ENCODE measurements around the gene GLT1D1.

Gene GLT1D1

DNA sequence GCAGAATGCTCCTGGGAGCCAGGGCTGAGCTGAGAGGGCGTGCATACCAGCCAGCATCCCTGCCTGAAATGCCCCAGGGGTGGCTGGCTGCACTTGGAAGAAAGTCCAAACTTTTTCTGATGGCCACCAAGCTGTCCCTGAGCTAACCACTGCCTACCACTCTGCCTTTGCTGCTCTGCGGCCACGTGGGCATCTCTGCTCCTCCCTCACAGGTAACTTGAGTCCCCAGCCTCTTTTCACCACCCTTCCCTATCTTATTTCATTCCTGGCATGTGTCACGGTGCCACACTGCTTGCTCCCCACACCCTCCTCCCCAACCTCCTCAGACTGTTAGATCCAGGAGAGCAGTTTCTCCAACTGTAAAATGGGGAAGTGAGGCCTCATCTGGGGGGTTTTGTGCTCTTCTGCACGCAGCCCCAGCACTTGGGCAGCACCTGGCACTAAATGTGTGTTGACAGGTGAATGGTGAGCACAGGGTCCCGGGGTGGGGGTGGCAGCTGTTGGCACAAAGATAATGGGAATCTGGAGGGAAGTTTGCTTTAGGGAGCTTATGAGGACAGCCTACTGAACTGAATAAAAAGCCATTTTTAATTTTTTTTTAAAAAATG lies 113.0 kb downstream of the GLT1D1 start:
- no peak for DNase-seq (ENCODE audit: low spot score)

- DNase-seq (ENCODE audit: low spot score) = no peak
These were observed 115.4 kb downstream of the GLT1D1 start for GRCh38 chr12:128968668-128969067.

DNA sequence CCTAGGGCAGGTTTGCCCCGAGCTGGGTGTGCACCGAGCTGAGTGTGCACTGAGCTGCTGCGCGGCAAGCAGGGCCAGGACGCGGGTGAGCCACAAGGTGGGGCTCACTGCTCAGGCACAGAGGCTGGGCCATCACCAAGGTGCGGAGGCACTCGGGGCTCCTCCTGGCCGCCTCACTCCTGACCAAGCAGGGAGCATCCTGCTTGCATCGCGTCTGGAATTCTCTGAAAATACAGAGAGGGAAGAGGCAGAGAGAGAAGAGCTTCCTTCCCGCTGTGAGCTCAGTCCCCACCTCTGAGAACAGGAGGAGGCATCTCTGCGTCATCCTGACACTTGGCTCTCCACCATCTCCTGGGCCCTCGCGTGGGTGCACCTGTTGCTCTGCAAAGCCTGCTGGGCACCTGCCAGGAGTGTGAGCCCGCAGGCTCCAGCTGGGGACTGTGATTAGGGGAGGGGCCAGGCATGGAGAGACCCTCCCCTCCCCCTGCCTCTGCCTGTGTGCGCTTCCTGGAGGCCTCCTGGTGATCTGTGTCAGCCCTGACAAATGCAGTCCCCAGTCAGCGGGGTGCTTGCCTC lies 116.3 kb downstream of the GLT1D1 start:
- peak; percentile 52 for DNase-seq (ENCODE audit: low spot score)

- DNase-seq (ENCODE audit: low spot score) = no peak
These were observed 116.8 kb downstream of the GLT1D1 start for GRCh38 chr12:128970110-128970509.

- DNase-seq (ENCODE audit: low spot score) = no peak
These were observed 117.7 kb downstream of the GLT1D1 start for GRCh38 chr12:128970941-128971340.

DNA sequence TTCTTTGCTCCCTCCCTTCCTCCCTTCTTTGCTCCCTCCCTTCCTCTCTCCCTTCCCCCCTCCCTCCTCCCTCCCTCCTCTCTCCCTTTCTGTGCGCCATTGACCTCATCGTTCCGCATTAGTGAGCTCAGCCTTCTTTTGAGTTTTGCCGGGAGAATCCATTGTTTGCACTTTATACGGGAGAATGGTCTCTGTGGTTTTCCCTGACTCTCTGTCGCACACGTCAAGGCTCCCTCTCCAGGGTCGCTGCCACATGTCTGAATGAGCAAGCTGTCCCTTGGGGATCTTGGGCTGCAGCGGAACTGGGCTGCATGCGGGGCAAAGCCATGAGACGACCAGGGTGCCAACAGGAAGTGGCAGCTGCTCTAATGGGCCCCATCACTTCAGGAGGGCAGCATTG lies 118.5 kb downstream of the GLT1D1 start:
- peak; percentile 71 for DNase-seq (ENCODE audit: low spot score)

DNA sequence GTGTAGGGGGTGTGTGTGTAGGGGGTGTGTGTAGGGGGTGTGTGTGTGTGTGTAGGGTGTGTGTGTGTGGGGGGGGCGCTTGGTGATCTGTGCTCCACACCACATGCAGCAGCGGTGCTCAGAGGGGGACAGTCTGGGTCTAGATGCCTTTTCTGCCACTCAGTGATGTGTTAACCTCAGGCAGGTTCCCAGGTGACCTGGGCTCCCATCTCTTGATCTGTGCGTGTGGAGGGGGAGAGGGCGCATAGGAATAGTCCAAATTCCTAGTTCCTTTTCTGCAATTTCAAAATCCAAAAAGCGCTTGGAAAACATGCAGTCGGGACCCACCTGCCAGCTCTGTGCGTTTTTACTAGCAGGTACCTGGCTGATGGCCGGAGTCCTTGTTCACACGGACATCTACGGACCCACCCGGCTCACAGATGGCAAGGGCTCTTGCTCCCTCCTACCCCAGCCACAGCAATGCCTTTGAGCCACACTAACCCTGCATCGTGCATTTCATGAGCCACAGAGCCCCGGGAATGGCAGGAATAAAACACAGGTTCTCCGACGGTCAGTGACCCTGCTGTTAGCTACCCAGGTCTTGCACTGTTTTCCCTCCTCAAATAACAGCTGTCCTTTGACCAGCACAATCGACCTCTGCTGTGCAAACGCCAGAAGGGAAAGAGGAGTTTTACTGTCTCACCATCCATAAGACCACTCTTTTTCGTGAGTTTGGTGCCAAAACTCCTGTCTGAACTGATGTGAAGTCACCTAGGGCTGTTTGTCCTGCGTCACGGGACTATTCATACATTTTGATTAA lies 120.8 kb downstream of the GLT1D1 start:
- DNase-seq (ENCODE audit: low spot score) = no peak

DNA sequence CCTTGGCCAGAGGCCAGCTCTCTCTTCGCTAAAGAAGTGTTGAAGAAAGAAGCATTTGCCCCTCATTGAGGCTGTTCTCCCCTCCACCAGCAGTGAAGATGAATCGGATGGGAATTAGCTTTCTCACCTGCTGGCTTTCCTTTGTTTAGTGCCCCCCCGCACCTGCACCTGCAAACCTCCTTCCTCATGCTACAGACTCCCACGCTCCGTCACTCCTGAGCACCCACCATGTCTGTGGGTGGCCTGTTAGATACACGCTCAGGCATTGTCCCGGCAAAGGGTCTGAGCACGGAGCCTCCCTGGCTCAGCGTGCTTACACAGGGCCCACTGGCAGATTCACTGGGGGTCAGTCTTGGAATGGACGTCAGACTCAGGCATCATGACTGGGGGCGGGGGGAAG lies 121.6 kb downstream of the GLT1D1 start:
- DNase-seq (ENCODE audit: low spot score) = no peak

DNA sequence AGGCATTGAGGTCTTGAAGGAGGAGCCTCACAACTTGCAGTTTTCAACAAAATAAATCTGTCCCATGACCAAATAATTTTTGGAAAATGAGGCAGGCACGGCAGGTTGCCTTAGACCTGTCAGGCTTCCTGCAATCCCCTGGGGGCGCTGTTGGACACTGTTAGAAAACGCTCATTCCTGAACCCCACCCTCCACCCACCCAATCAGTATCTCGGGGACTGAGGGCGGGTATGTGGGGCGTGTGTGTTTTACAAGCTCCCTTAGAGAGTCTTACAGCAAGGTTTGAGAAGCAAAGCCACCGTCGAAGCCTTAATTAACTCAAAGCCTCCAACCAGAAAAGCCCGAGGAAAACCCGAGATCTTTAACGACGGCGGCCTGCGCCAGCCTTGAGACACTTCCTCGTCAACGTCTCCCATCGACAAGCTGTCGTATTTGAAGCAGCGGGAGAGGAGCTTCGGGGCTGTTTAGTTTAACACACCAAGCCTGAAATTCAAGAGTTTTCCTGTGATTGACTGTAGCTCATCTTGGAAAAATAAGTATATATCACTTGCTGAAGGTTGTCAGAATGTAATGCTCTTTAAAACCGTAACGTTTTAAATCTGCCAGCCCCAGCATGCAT lies 123.0 kb downstream of the GLT1D1 start:
- DNase-seq (ENCODE audit: low spot score) = no peak

GRCh38 chr12:128977441-128977840 lies 124.2 kb downstream of the GLT1D1 start:
- no peak for DNase-seq (ENCODE audit: low spot score)

GRCh38 chr12:128978067-128978466 lies 124.8 kb downstream of the GLT1D1 start:
- no peak for DNase-seq (ENCODE audit: low spot score)

DNA sequence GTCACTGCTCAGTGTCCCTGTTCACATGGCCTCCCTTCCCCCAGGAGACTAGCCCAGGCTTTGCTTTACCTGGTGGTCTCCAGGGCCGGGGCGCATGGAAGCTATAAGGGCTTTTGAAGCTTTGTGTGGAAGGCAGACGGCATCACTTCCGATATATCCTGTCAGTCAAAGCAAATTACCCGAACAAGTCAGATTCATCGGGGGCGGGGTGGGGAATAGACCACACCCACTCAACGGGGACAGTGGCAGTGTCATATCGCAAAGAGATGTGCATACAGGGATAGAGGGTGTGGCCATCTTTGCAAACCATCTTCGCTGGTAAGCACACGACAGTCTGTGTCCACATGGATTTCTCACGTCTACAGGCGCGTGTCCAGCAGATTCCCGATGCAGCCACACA lies 127.3 kb downstream of the GLT1D1 start:
- no peak for DNase-seq (ENCODE audit: low spot score)

GRCh38 chr12:128981971-128982533 lies 128.8 kb downstream of the GLT1D1 start:
- DNase-seq (ENCODE audit: low spot score) = no peak

- no peak for DNase-seq (ENCODE audit: low spot score)
These were observed 129.7 kb downstream of the GLT1D1 start for GRCh38 chr12:128982933-128983332.

- DNase-seq (ENCODE audit: low spot score) = no peak
These were observed 130.1 kb downstream of the GLT1D1 start for GRCh38 chr12:128983371-128983770.

- no peak for DNase-seq (ENCODE audit: low spot score)
These were observed 133.7 kb downstream of the GLT1D1 start for GRCh38 chr12:128986957-128987356.

- no peak for DNase-seq (ENCODE audit: low spot score)
These were observed 136.0 kb downstream of the GLT1D1 start for GRCh38 chr12:128989287-128989686.

DNA sequence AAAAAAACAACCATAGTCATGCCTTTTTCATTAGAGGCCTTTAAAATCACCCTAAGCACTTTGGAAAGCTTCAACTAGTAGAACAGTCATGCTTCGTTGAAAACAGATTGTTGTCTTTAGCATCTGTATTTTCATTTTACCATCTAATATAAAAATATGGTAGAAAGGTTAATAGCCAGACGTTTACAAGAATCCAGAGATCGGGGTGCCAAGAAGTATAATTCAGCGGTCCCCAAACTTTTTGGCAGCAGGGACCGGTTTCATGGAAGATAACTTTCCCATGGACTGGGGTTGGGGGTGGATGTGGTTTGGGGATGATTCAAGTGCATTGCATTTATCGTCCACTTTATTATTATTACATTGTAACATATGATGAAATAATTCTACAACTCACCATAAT lies 138.4 kb downstream of the GLT1D1 start:
- DNase-seq (ENCODE audit: low spot score) = no peak

GRCh38 chr12:128992116-128992515 lies 138.8 kb downstream of the GLT1D1 start:
- no peak for DNase-seq (ENCODE audit: low spot score)

DNA sequence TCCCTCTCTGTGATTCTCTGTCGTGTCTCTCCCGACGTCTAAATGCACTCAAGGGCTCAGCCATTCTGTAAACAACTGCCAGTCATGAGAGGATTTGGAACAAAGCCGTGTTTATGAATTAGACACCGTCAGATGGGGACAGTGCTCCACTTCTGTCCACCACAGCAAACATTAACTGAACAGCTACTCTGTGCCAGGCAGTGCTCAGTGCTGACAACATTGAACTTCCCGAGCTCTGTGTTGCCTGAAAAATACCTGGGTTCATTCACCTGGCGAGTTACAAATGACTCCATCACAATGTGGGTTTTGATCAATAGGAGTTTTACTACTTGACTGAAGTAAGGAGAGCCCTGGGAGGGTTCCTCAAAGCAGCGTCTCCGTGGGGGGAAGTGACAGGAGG lies 139.3 kb downstream of the GLT1D1 start:
- DNase-seq (ENCODE audit: low spot score) = no peak

- DNase-seq (ENCODE audit: low spot score) = no peak
These were observed 141.6 kb downstream of the GLT1D1 start for GRCh38 chr12:128994856-128995255.

- no peak for DNase-seq (ENCODE audit: low spot score)
These were observed 142.3 kb downstream of the GLT1D1 start for GRCh38 chr12:128995619-128996018.

GRCh38 chr12:129001826-129002225 lies 148.5 kb downstream of the GLT1D1 start:
- no peak for DNase-seq (ENCODE audit: low spot score)
